Activated naive CD4-positive, alpha-beta T cell (primary cell): ENCODE results near the gene EDAR.
A peak's percentile ranks its signal among the peaks of the same experiment; 100 is the strongest.

Source experiments
- DNase-seq, 4 experiments: peaks; one replicate each; lab custom pipeline; 2025; lab: John Stamatoyannopoulos, UW

EDAR gene

GRCh38 chr2:109001201-109001600, 12.2 kb upstream of the EDAR start:
- DNase-seq, result no peak

DNA sequence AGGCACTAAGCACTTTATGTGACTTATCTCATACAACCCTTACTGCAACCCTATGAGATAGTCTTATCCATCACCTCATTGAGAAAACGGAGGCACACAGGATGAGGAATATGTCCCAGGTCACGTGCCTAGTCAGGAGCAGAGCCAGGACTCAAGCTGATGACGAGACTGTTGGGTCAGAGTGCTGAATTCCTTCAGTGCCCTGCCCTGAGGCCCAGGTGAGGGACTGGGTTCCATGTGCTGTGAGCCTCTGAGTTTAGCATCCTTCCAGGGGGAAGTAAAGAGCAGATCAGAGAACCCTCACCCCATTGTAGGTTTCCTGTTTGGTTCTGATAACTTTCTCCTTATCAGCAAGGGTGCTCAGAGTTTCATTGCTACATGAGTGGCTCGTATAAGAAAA, 11.7 kb upstream of the EDAR start:
- no peak for DNase-seq

GRCh38 chr2:108998911-108999310, 9.9 kb upstream of the EDAR start:
- no peak for DNase-seq

DNA sequence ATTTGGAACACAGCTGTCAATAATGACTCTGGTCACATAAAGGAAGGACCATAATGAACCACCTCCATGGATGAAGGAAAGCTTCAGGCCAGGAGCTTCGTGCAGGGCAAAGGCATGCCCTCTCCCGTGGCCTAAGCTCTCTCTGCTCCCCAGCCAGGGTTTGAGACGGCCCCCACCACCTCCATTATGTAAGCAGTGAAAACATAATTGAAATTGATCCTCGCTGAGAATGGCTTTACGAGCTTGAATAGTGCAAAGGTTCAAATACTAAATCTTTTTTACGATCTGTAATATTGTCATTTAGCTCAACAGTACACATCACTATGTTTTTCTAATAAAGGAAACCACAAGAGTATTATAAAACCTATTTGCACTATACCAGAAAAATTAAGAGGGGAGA, 5.2 kb upstream of the EDAR start:
- DNase-seq, result no peak

GRCh38 chr2:108993095-108993937, 4.3 kb upstream of the EDAR start:
- no peak for DNase-seq

- peak in 1 of 4 experiments; percentile 14 for DNase-seq
Measured at GRCh38 chr2:108988076-108988795, 784 bp downstream of the EDAR start.

DNA sequence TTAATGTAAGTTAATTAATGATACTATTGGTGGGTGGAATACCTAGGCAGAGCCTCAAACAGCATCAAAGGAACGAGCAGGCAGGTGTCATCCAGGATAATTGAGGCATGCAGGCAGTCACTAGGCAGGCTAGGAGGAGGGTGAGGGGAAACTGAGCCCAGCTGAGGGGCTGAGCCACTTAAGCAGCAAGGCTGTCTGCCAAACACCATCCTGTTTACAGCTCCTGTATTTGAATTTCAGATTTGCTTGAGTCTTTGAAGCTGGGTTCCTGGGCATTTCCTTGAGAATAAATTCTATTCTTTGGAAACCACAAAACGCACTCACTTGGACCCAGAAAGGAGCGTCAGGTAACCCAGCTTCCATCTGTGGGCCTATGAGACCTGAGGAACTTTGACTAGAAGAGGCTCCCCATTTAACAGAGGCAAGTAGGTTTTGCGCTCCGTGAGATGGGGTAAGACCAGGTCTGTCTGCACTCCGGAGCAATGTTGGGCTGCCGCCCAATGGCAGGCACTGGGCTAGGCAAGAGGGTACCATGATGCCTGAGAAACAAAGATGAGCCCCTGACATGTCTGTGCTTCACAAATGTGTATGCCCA, 2.0 kb downstream of the EDAR start:
- DNase-seq, result peak in 2 of 4 experiments; percentile 22 to 36

- DNase-seq, result no peak
Measured at GRCh38 chr2:108983610-108984009, 5.4 kb downstream of the EDAR start.

DNA sequence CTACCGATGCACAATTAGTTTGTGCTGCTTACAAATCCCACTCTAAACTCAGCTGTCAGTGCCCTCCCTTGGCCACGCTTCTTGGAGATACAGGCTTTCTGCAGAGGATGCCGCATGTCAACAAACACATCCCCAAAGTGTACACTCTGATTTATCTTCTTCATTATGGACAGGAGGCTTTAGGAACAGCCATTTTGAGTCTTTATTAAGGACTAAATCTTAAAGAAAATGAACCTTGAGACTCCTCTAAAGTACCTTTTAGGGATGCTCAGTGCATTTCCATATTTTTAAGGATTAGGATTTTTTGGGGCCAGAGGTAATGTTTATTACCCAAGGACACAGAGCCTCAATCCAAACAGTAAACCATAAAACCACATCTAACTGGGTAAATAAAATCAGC, 6.0 kb downstream of the EDAR start:
- DNase-seq, result no peak

DNA sequence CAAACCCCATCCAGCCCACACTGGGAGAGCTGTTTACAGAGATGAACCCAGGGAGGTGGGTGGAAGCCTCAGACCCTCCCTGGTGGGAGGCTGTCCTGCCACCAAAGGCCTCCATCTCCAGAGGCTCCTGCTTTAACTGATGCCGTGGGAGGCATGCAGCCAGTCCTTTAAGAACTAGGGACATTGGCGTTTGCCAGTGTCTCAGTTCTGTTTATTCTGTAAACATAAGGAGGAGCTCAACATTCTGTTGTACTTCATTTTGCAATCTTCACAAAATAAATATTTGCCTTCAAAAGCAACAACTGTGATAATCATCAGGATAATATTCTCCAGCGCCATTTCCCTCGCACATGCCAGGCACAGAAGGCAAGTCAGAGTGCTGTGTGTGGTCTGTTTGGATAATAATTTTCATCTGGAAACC, 6.8 kb downstream of the EDAR start:
- no peak for DNase-seq

GRCh38 chr2:108981846-108982245, 7.2 kb downstream of the EDAR start:
- DNase-seq, result no peak

DNA sequence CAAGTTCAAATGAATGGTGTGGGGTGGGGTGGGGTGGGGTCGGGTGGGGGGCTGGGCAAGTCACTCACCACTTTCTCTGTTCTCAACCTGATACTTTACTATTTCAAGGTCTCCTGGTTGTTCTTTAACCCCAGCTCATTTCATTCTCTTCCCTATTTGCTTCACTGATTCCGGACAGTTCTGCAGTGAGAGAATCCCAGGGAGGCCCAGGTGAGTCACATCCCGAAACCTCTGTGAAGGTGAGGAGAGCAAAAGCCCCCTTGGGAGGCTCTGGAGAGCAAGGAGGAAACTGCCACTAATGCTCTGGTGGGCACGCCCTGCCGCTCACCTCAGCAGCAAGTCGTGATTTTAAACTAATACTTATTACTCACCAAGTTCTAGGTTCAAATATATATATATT, 8.9 kb downstream of the EDAR start:
- no peak for DNase-seq

DNA sequence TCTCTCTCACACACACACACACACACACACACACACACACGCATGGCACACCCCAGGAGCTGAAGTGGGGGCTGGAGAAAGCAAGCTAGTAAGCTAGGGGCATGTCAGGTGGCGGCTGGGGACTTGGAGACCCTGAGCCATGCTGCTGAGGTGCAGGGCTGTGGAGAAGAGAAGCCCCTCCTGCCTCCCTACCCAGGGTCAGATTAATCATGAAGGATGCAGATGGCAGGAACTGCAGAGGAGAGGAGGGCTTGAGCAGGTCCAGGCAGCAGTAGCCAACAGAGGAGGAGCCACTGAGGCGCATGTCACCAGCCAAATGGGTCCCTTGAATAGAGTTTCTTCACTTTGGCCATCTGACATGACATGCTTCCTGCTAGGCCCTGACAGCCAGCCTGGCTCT, 9.6 kb downstream of the EDAR start:
- no peak for DNase-seq

DNA sequence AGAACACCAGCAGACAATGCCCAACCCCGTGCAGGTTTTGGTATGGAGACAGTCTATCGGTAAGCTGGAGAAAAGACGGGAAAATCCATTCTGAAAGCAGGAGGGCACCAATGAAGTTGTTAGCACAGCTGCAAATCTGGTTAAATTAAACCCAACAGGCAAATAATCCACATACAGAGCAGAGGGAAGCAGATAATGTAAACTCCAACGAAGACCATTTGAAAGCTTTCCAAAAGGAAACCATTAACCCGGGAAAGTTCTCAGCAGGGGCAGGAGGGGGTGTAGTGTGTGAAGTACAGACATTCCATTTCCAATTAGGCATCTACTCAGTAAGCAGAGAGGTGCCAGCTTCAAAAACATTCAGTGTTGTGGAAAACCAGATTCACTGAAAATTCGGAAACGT, 10.3 kb downstream of the EDAR start:
- DNase-seq, result no peak

DNA sequence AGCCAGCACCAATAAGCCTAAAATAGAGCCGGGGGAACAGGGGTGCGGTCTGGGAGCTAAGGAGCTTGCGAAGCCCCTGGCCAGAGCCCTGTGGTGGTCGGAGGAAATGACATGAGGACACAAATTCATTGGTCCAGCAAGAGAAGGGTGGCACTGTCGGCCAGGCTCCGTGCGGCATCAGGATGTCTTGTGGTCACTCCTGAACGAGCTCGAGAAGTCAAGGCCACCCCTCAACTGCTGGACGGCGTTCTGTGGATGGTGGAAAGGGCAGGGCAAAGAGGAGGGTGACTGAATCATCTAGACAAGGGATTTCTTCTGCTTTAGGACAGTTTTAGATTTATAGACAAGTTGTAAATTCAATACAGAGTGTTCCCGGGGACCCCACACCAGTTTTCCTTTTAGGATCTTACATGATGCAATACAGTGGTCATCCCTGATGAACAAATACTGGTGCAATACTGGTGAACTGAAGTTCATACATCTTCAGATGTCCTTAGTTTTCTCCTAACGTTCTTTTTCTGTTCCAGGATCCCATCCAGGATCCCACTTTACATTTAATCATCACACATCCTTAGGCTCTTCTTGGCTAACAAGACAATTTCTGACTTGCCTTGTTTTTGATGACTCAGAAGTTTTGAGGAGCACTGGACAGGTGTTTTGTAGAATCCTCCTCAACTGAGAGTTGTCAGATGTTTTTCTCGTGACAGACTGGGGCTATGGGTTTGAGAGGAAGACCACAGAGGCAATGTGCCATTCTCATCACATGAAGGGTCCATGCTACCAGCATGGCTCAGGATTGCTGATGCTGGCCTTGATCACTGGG, 13.2 kb downstream of the EDAR start:
- no peak for DNase-seq

DNA sequence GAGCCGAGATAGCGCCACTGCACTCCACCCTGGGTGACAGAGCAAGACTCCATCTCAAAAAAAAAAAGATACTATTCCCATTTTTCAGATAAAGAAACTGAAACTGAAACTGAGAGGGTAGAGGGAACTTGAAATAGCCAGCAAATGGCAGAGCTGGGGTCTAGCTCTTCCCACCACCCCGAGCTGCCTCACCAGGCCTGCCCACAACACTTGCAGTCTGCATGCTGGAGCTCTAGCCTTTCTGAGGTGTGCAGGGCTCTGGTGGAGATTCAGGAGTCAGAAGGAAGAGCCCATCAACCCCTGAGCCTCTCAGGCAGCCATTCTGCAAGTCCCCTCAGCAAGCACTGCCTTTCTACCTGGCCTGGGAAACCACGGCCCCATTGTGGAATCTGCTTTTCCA, 14.3 kb downstream of the EDAR start:
- DNase-seq, result no peak

GRCh38 chr2:108972663-108973062, 16.4 kb downstream of the EDAR start:
- no peak for DNase-seq

DNA sequence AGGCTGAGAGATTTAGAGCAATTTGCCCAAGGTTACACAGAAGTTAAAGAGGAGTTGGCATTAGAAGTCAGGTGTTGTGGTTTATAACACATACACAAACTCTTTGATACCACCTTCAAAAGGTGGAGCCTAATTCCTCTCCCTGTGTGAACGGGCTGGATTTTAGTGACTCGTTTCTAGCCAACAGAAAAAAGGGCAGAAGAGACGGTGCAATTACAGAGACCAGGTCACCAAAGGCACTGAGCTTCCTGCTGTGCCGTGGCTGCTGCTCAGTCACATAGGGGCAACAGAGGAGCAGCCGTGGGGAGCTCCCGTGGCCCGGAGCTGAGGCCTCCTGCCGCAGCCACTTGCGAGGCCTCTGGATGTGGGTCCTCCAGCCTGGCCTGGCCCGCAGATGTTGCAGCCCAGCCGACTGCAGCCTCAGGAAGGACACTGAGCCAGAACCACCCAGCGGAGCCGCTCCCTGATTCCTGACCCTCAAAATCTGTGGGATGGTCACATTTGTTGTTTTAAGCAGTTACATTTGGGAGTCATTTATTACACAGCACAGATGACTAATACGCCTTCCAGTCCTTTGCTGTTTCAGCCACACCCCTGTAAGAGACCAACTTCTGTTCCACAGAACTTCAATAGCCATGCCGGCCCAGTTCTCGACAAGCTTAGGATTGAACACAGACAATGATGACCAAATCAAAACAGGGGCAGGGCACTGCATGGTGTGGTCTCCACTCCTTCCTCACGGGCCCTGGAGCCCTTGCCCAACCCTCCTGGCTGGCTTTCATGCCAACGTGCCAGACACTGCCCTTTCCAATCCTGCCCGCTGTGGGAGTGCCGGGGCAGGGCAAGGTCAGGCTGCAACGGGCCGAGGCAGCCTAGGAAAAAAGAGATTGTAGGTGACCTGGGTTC, 17.1 kb downstream of the EDAR start:
- no peak for DNase-seq

DNA sequence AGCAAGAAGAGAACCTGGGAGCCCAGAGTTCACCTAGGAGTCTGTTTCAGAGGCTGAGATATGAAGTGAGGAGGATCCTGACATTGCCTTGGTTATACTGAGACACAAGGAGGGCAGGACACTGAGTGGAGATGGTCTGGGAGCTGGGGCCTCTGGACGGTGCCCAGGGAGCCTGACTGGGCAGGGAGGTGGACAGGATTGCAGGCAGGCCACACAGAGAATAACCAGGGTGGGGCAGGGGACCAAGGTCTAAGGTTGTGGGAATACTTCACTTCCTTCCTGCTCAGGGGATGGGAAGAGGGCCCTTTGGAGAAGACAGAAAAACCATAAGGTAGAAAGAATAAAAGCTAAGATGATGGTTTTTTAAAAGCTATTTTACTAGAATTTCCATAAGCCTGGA, 18.7 kb downstream of the EDAR start:
- DNase-seq, result no peak

DNA sequence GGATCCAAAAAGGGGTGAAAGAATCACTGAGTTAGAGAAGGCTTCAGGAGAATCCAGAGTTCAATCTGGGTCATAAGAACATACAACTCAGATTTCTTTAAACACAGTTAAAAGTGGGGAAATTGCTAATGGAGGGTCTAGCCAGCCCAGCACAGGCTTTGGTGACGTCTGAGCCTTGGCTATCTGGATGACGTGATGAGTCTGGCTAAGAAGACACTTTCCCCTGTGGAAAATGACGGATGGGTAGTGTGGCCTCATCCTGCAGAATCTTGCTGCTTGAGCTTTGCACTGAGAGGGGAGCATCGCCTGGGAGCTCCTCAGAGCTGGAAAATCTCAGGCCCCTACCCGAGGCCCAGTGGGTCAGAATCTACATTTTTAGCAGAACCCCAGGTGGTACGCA, 19.2 kb downstream of the EDAR start:
- DNase-seq, result no peak

GRCh38 chr2:108968619-108969018, 20.4 kb downstream of the EDAR start:
- DNase-seq, result no peak
